GM10847 (cell line): ENCODE measurements around the gene ADAP1.

Experiments
- POLR2A ChIP-seq: IDR thresholded peaks from 2 replicates; pipeline ENCODE4 v1.6.1; 2011; ENCODE audit not compliant: insufficient read length; ENCODE audit errors: extremely low read depth

The ADAP1 gene

GRCh38 chr7:894164-894867, 60.2 kb downstream of the ADAP1 start:
- no peak for TF ChIP-seq POLR2A

DNA sequence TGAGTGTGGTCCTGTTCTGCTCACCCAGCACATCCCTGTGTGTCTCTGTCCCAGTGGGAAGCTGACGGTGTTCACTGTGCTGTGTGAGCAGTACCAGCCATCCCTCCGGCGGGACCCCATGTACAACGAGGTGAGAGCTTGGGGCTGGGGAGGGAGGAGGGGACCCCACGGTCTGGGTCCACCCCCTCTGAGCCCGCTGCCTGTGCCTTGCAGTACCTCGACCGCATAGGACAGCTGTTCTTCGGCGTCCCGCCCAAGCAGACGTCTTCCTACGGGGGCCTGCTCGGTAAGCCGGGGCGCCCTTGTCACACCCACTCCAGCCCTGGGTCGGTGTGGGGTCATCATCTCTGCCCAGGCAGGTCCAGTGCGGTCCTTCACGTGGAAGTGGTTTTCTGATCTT, 60.8 kb downstream of the ADAP1 start:
- TF ChIP-seq POLR2A = no peak

DNA sequence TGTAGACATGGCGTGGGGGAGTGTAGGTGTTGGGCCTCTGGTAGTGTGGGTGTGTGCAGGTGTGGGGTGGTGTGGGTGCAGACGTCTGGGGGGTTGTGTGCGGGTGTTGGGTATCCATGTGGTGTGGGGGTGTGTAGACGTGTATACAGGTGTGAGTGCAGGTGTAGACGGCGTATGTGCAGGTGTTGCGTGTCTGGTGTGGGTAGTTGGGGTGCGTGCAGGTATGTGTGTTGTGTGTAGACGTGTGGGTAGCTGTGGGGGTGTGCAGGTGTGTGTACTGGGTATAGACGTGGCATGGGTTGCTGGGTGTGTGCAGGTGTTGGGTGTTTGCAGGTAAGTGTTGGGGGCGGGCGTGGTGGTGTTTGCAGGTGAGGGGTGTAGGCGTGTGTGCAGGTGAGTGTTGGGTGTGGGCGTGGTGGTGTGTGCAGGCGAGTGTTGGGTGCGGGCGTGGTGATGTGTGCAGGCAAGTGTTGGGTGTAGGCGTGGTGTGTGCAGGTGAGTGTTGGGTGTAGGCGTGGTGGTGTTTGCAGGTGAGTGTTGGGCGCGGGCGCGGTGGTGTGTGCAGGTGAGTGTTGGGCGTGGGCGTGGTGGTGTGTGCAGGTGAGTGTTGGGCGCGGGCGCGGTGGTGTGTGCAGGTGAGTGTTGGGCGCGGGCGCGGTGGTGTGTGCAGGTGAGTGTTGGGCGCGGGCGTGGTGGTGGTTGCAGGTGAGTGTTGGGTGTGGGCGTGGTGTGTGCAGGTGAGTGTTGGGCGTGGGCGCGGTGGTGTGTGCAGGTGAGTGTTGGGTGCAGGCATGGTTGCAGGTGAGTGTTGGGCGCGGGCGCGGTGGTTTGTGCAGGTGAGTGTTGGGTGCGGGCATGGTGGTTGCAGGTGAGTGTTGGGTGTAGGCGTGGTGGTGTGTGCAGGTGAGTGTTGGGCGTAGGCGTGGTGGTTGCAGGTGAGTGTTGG, 61.6 kb downstream of the ADAP1 start:
- no peak for TF ChIP-seq POLR2A

GRCh38 chr7:891805-892204, 62.7 kb downstream of the ADAP1 start:
- TF ChIP-seq POLR2A = no peak

DNA sequence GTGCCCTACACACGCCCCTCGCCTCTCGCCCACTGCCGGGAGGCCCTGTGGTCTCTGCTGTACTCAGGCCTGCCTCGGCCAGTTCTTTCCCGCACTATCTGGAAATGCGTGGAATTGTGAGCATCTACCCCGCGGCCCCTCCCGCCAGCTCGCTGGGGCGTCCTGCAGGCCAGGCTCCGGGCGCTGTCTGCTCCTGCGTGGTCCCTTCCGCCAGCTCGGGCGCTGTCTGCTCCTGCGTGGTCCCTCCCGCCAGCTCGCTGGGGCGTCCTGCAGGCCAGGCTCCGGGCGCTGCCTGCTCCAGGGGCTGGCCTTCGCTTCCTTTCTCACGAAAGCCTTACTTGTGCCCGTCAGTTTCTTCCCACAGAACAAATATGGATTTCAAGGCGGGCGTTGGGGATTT, 63.2 kb downstream of the ADAP1 start:
- TF ChIP-seq POLR2A = no peak

DNA sequence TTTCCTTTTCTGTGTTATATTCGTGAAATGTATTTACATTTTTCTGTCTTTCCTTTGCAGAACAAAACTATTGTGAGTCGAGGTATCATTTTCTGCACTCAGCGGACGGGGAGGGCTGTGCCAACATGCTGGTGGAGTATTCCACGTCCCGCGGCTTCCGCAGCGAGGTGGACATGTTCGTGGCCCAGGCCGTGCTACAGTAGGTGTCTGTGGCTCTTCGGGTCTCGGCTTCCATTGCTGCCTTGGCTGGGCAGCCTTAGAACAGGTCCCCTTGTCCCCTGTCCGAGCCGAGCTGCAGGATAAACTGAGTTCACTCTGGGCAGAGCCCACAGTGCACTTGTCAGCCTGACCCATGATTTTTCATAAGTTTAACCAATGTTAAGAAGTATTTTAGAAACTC, 63.6 kb downstream of the ADAP1 start:
- TF ChIP-seq POLR2A = no peak

- no peak for TF ChIP-seq POLR2A
These were observed 65.1 kb downstream of the ADAP1 start for GRCh38 chr7:889391-889790.

- TF ChIP-seq POLR2A = no peak
These were observed 65.5 kb downstream of the ADAP1 start for GRCh38 chr7:889025-889390.

- TF ChIP-seq POLR2A = no peak
These were observed 66.1 kb downstream of the ADAP1 start for GRCh38 chr7:888081-889024.

- TF ChIP-seq POLR2A = no peak
These were observed 67.0 kb downstream of the ADAP1 start for GRCh38 chr7:887488-887820.

DNA sequence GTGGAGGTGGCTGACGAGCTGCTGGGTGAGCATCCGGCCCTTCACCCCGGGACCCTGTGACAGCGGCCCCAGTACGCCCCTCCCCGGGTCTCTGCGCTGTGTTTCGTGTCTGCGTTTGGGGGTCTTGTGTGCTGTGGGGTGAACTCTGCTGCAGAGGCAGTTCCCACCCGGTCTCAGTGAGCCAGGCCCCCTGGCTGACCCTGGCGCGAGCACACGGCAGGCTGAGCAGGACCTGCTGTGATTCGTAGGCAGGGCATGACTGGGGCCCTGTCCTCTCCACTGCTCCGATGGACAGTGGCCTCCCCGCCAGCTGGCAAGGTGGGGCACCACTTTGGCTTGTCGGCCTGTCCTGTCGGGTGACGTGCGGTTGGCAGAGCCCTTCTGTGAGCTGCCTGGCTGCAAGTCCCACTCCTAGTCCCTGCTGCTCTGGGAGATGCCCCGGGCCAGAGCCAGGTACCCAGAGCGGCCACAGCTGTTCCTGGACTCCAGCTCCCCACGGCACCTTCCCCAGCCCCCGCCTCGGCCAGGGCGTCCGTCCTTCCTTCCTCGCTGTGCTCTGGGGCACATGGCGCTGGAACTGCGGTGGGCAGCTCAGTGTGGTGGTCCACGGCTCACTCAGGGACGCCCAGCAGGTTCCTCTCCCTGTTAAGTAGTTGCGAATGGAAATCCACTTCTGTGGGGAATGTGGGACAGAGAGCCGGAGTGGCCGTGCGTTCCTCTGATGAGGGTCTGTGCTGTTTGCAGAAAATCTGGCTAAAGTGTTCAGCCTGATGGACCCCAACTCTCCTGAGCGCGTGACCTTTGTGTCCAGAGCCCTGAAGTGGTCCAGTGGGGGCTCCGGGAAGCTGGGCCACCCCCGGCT, 67.6 kb downstream of the ADAP1 start:
- no peak for TF ChIP-seq POLR2A

- TF ChIP-seq POLR2A = no peak
These were observed 68.4 kb downstream of the ADAP1 start for GRCh38 chr7:885893-886625.

GRCh38 chr7:885261-885892, 69.1 kb downstream of the ADAP1 start:
- no peak for TF ChIP-seq POLR2A

DNA sequence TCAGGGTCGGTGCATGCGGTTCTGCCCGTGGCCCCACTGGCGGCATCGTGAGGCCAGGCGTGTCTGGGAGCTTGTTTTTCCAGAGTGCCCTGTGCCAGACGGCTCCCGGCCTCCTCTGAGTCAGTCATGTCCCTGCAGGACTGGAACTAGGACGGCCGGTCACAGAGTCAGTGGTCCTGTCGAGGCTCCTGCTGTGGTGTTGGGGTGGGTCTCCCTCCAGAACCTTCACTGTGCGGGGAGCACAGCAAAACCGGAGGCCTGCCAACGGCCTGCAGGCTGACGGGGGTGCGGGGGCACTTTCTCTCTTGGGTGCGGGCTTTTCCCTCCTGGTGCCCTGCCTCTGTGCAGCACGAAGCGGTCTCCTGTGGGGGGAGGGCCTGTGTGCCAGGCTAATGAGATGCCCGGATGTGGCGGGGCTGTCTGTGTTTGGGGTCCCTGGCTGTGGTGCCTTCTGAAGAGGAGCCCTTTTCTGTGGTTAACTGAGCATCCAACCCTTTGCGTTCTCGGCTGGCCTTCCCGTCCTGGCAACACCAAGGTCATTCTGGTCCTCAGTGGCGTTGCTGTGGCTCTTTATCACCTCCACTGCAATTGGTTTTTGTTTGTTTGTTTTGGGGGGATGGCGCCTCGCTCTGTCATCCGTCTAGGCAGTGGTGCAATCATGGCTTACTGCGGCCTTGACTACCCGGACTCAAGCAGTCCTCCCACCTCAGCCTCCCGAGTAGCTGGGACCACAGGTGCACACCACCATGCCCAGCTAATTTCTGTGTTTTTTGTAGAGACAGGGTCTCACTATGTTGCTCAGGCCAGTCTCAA, 70.1 kb downstream of the ADAP1 start:
- TF ChIP-seq POLR2A = no peak
